Activated CD4-positive, alpha-beta T cell treated with anti-CD3 and anti-CD28 coated beads for 24 hours (primary cell): ENCODE measurements around the gene PIGS.
"Not testable (repeated sequence)": the region's sequence is repeated elsewhere in the genome, so short reads cannot be mapped to it uniquely, and the experiment has no call there.

Experiments
- DNase-seq, 2 donors: peaks; one replicate each; pipeline ENCODE4 v3.0.0-alpha.2; 2020; ENCODE audit warnings: low read depth in 2 of 2

The PIGS gene

GRCh38 chr17:28529013-28529400 is 42.3 kb downstream of the PIGS start:
- no peak for DNase-seq

- no peak for DNase-seq
Measured at GRCh38 chr17:28528327-28529012, 42.9 kb downstream of the PIGS start.

GRCh38 chr17:28527859-28528258 is 43.5 kb downstream of the PIGS start:
- DNase-seq: no peak

GRCh38 chr17:28527181-28527681 is 44.1 kb downstream of the PIGS start:
- no peak for DNase-seq

GRCh38 chr17:28526381-28526780 is 44.9 kb downstream of the PIGS start:
- DNase-seq: no peak

- no peak for DNase-seq
Measured at GRCh38 chr17:28524476-28525424, 46.6 kb downstream of the PIGS start.

GRCh38 chr17:28523876-28524275 is 47.4 kb downstream of the PIGS start:
- no peak for DNase-seq

- DNase-seq: no peak
Measured at GRCh38 chr17:28523186-28523585, 48.1 kb downstream of the PIGS start.

- not testable (repeated sequence) for DNase-seq
Measured at GRCh38 chr17:28522281-28522680, 49.0 kb downstream of the PIGS start.

- DNase-seq: no peak
Measured at GRCh38 chr17:28521311-28522085, 49.8 kb downstream of the PIGS start.

GRCh38 chr17:28520687-28521086 is 50.6 kb downstream of the PIGS start:
- DNase-seq: no peak

GRCh38 chr17:28519236-28519635 is 52.1 kb downstream of the PIGS start:
- no peak for DNase-seq

- DNase-seq: no peak
Measured at GRCh38 chr17:28518578-28518977, 52.7 kb downstream of the PIGS start.

GRCh38 chr17:28518132-28518531 is 53.2 kb downstream of the PIGS start:
- no peak for DNase-seq

GRCh38 chr17:28515518-28515917 is 55.8 kb downstream of the PIGS start:
- no peak for DNase-seq

GRCh38 chr17:28514561-28515002 is 56.7 kb downstream of the PIGS start:
- no peak for DNase-seq

GRCh38 chr17:28513476-28513875 is 57.8 kb downstream of the PIGS start:
- no peak for DNase-seq

GRCh38 chr17:28511858-28512461 is 59.4 kb downstream of the PIGS start:
- no peak for DNase-seq

GRCh38 chr17:28509789-28510188 is 61.5 kb downstream of the PIGS start:
- DNase-seq: no peak

GRCh38 chr17:28508211-28508724 is 63.1 kb downstream of the PIGS start:
- DNase-seq: no peak

- no peak for DNase-seq
Measured at GRCh38 chr17:28507567-28508203, 63.6 kb downstream of the PIGS start.
